Caco-2 (cell line): ENCODE results near the gene DOCK3. TPM values are rescaled to one million over a fixed set of nuclear protein-coding genes. Genes with fewer than 3 reads are reported as not detected.

Experiments
- BruUV-seq: library from RNA; stranded (reverse); fragments of 400-500 nt; replicated peaks from 2 replicates; lab custom pipeline; 2021; lab: Mats Ljungman, UMichigan
- CTCF ChIA-PET: fragments of 300-600 bp; sonication (Branson Sonifier 250); formaldehyde crosslinking; loops from one replicate; lab custom pipeline; 2022; ENCODE audit warnings: antibody characterized with exemption; lab: Charles Lee
- POLR2A ChIA-PET: fragments of 300-600 bp; sonication (Branson Sonifier 250); formaldehyde crosslinking; loops from one replicate; lab custom pipeline; 2022; ENCODE audit warnings: antibody characterized with exemption; lab: Charles Lee
- DNase-seq, 2 experiments: peaks; one replicate each; pipeline versions ENCODE4 v3.0.0 to v3.0.0-alpha.2; 2020 to 2022
- H3K27me3 ChIP-seq: replicated peaks from 2 replicates; pipeline ENCODE4 v1.6.0; 2011; ENCODE audit warnings: low read length; ENCODE audit not compliant: control insufficient read depth, insufficient read depth
- H3K36me3 ChIP-seq: 2 replicates; pipeline ENCODE4 v1.5.1; 2011; ENCODE audit warnings: low read length; ENCODE audit not compliant: control insufficient read depth, insufficient read depth
- H3K4me1 ChIP-seq: fragments of 250-450 bp; sonication (Bioruptor Pico); 2 replicates; pipeline ENCODE4 v1.5.1; 2020; ENCODE audit warnings: mild to moderate bottlenecking
- H3K4me3 ChIP-seq: 2 replicates; pipeline ENCODE4 v1.5.1; 2011; ENCODE audit warnings: low read depth, mild to moderate bottlenecking, control low read depth, low read length
- H3K9me3 ChIP-seq: fragments of 250-450 bp; sonication (Bioruptor Pico); 2 replicates; pipeline ENCODE4 v1.5.1; 2020; ENCODE audit warnings: mild to moderate bottlenecking, moderate library complexity
- H3K27ac Mint-ChIP-seq: one replicate; pipeline ENCODE4 v1.8.0; 2022; ENCODE audit warnings: mixed read lengths; ENCODE audit not compliant: unreplicated experiment
- H3K27me3 Mint-ChIP-seq: one replicate; pipeline ENCODE4 v1.8.0; 2022; ENCODE audit warnings: mixed read lengths; ENCODE audit not compliant: insufficient read depth, unreplicated experiment
- H3K36me3 Mint-ChIP-seq: one replicate; pipeline ENCODE4 v1.8.0; 2022; ENCODE audit warnings: mild to moderate bottlenecking, mixed read lengths; ENCODE audit not compliant: insufficient read depth, unreplicated experiment
- H3K4me1 Mint-ChIP-seq: one replicate; pipeline ENCODE4 v1.8.0; 2022; ENCODE audit warnings: low read depth, mixed read lengths; ENCODE audit not compliant: unreplicated experiment
- H3K4me3 Mint-ChIP-seq: one replicate; pipeline ENCODE4 v1.8.0; 2022; ENCODE audit warnings: mild to moderate bottlenecking, moderate library complexity, mixed read lengths; ENCODE audit not compliant: unreplicated experiment
- H3K9me3 Mint-ChIP-seq: one replicate; pipeline ENCODE4 v1.8.0; 2022; ENCODE audit warnings: mixed read lengths; ENCODE audit not compliant: unreplicated experiment
- CTCF ChIP-seq, 2 experiments: fragments of 200-600 bp in 1 of 2; IDR thresholded peaks; 1 replicate in 1 of 2; 2 replicates in 1 of 2; pipeline versions ENCODE4 v1.5.1 to v1.8.0; 2011 to 2022; ENCODE audit warnings: antibody characterized with exemption in 1 of 2, control low read depth in 1 of 2, inconsistent platforms in 1 of 2, low read depth in 1 of 2, low read length in 1 of 2, mild to moderate bottlenecking in 1 of 2, moderate library complexity in 1 of 2; ENCODE audit not compliant: insufficient read depth in 1 of 2, severe bottlenecking in 1 of 2, unreplicated experiment in 1 of 2
- intact Hi-C: fragments of 100-400 bp; cut with micrococcal nuclease; formaldehyde crosslinking; loops from one replicate; pipeline ENCODE4 v1.10.0; 2022; ENCODE audit not compliant: unreplicated experiment
- total RNA-seq: library from RNA; stranded (reverse); gene quantifications from 2 replicates; pipeline ENCODE4 v1.2.3, GENCODE V29; 2022

DOCK3 gene
- total RNA-seq, 1 experiment from 2014 or later: 0.05 TPM

GRCh38 chr3:50648944-50649343 lies 25.8 kb upstream of the DOCK3 start:
- no peak for DNase-seq
- Histone ChIP-seq H3K9me3 (no peaks in the 10 kb centered on the region), H3K27me3 (no peaks in the 10 kb centered on the region), H3K4me3 (no peak overlapping the region), H3K4me1 (no peaks in the 10 kb centered on the region), H3K36me3 (no peaks in the 10 kb centered on the region)
- ChIA-PET POLR2A (no interaction called here), CTCF (no interaction called here)
- Mint-ChIP-seq H3K9me3 (no peaks in the 10 kb centered on the region), H3K4me3 (no peak overlapping the region), H3K27me3 (no peaks in the 10 kb centered on the region), H3K27ac (no peak overlapping the region), H3K36me3 (peaks cover 12% of the 10 kb centered on the region), H3K4me1 (no peaks in the 10 kb centered on the region)
- intact Hi-C loops: no loop called here
- TSS peak; percentile 43 for BruUV-seq
- no peak for TF ChIP-seq CTCF (IDR thresholded peaks at IDR 0.05; ENCODE audit: insufficient read depth in 1 of 2, low read depth in 1 of 2, low read length in 1 of 2, severe bottlenecking in 1 of 2, unreplicated experiment in 1 of 2)

- CTCF ChIA-PET: interaction anchor here (1.1 kb wide), 1 partner anchor 34 kb away, joined by 3 read pairs; no protein-coding TSS in a partner anchor
- H3K36me3 Mint-ChIP-seq: peaks cover 12% of the 10 kb centered on the region
- H3K4me1 Mint-ChIP-seq: no peaks in the 10 kb centered on the region
- no peaks in the 10 kb centered on the region for H3K27me3 ChIP-seq
- no peak overlapping the region for H3K4me3 ChIP-seq
- H3K9me3 Mint-ChIP-seq: no peaks in the 10 kb centered on the region
- TF ChIP-seq CTCF (IDR thresholded peaks at IDR 0.05; ENCODE audit: insufficient read depth in 1 of 2, low read depth in 1 of 2, low read length in 1 of 2, severe bottlenecking in 1 of 2, unreplicated experiment in 1 of 2): no peak
- H3K4me1 ChIP-seq: no peaks in the 10 kb centered on the region
- H3K27ac Mint-ChIP-seq: no peak overlapping the region
- H3K36me3 ChIP-seq: no peaks in the 10 kb centered on the region
- no peaks in the 10 kb centered on the region for H3K9me3 ChIP-seq
- no peak overlapping the region for H3K4me3 Mint-ChIP-seq
- H3K27me3 Mint-ChIP-seq: no peaks in the 10 kb centered on the region
- DNase-seq: no peak
- intact Hi-C loops: no loop called here
- POLR2A ChIA-PET: no interaction called here
- BruUV-seq: no TSS peak
These were observed 25.2 kb upstream of the DOCK3 start for GRCh38 chr3:50649451-50649931.

- CTCF ChIA-PET: interaction anchor here (1.1 kb wide), 1 partner anchor 34 kb away, joined by 3 read pairs; no protein-coding TSS in a partner anchor
- no peak overlapping the region for H3K4me3 Mint-ChIP-seq
- Histone ChIP-seq H3K4me3 (no peak overlapping the region), H3K36me3 (no peaks in the 10 kb centered on the region), H3K4me1 (no peaks in the 10 kb centered on the region), H3K27me3 (no peaks in the 10 kb centered on the region), H3K9me3 (no peaks in the 10 kb centered on the region)
- H3K27me3 Mint-ChIP-seq: no peaks in the 10 kb centered on the region
- no peaks in the 10 kb centered on the region for H3K9me3 Mint-ChIP-seq
- no TSS peak for BruUV-seq
- TF ChIP-seq CTCF (IDR thresholded peaks at IDR 0.05; ENCODE audit: insufficient read depth in 1 of 2, low read depth in 1 of 2, low read length in 1 of 2, severe bottlenecking in 1 of 2, unreplicated experiment in 1 of 2): no peak
- DNase-seq: no peak
- no peak overlapping the region for H3K27ac Mint-ChIP-seq
- intact Hi-C loops: no loop called here
- H3K36me3 Mint-ChIP-seq: peaks cover 12% of the 10 kb centered on the region
- POLR2A ChIA-PET: no interaction called here
- no peaks in the 10 kb centered on the region for H3K4me1 Mint-ChIP-seq
These were observed 24.7 kb upstream of the DOCK3 start for GRCh38 chr3:50650018-50650417.
